Measurements from ENCODE around the gene HIBADH. TPM values are rescaled to one million over a fixed set of nuclear protein-coding genes. Genes with fewer than 3 reads are reported as not detected.

The HIBADH gene
- total RNA-seq, 4 donors from 2014 or later = 31.3 to 39.6 (median 33.7) TPM

- no peak overlapping the region for H3K4me3 ChIP-seq
- no peak overlapping the region for H3K27ac ChIP-seq
- no peak for DNase-seq
- H3K36me3 ChIP-seq = no peaks in the 10 kb centered on the region
- H3K27me3 ChIP-seq = no peaks in the 10 kb centered on the region
- no peak for TF ChIP-seq CTCF (IDR thresholded peaks at IDR 0.05)
- no peak for TF ChIP-seq POLR2A (IDR thresholded peaks at IDR 0.05)
- H3K9me3 ChIP-seq = no peaks in the 10 kb centered on the region
- no peaks in the 10 kb centered on the region for H3K4me1 ChIP-seq
Measured at GRCh38 chr7:27564881-27565482, 97.7 kb downstream of the HIBADH start.

- H3K27ac ChIP-seq = no peak overlapping the region
- TF ChIP-seq CTCF (IDR thresholded peaks at IDR 0.05) = no peak
- no peak for TF ChIP-seq POLR2A (IDR thresholded peaks at IDR 0.05)
- no peak overlapping the region for H3K4me3 ChIP-seq
- H3K9me3 ChIP-seq = no peaks in the 10 kb centered on the region
- H3K27me3 ChIP-seq = no peaks in the 10 kb centered on the region
- H3K36me3 ChIP-seq = no peaks in the 10 kb centered on the region
- no peaks in the 10 kb centered on the region for H3K4me1 ChIP-seq
- DNase-seq = no peak
Measured at GRCh38 chr7:27560706-27561235, 101.9 kb downstream of the HIBADH start.

- no peak overlapping the region for H3K27ac ChIP-seq
- DNase-seq = no peak
- no peaks in the 10 kb centered on the region for H3K9me3 ChIP-seq
- no peak for TF ChIP-seq CTCF (IDR thresholded peaks at IDR 0.05)
- no peak for TF ChIP-seq POLR2A (IDR thresholded peaks at IDR 0.05)
- no peaks in the 10 kb centered on the region for H3K36me3 ChIP-seq
- H3K27me3 ChIP-seq = no peaks in the 10 kb centered on the region
- no peaks in the 10 kb centered on the region for H3K4me1 ChIP-seq
- no peak overlapping the region for H3K4me3 ChIP-seq
Measured at GRCh38 chr7:27555670-27556069, 107.0 kb downstream of the HIBADH start.

- no peak for DNase-seq
Measured at GRCh38 chr7:27554826-27555225, 107.9 kb downstream of the HIBADH start.

GRCh38 chr7:27553273-27553672, 109.4 kb downstream of the HIBADH start:
- DNase-seq = no peak
- Histone ChIP-seq H3K27ac (no peak overlapping the region), H3K36me3 (no peaks in the 10 kb centered on the region)

More at GRCh38 chr7:27554826-27555225, 107.9 kb downstream of the HIBADH start:
- Histone ChIP-seq H3K27ac (no peak overlapping the region), H3K27me3 (no peaks in the 10 kb centered on the region), H3K4me1 (no peaks in the 10 kb centered on the region), H3K4me3 (no peak overlapping the region), H3K36me3 (no peaks in the 10 kb centered on the region), H3K9me3 (no peaks in the 10 kb centered on the region)
- TF ChIP-seq CTCF (IDR thresholded peaks at IDR 0.05) (no peak), POLR2A (IDR thresholded peaks at IDR 0.05) (no peak)

More at GRCh38 chr7:27553273-27553672, 109.4 kb downstream of the HIBADH start:
- H3K4me1 ChIP-seq = no peaks in the 10 kb centered on the region
- H3K4me3 ChIP-seq = no peak overlapping the region
- H3K9me3 ChIP-seq = no peaks in the 10 kb centered on the region
- TF ChIP-seq POLR2A (IDR thresholded peaks at IDR 0.05) = no peak
- TF ChIP-seq CTCF (IDR thresholded peaks at IDR 0.05) = no peak
- no peaks in the 10 kb centered on the region for H3K27me3 ChIP-seq
